ENCODE results near the gene GTF2I.

GRCh38 chr7:74665296-74665938, 7.9 kb downstream of the GTF2I start:
- no peak for TF ChIP-seq CTCF (conservative IDR thresholded peaks at IDR 0.05; ENCODE audit: low read depth, low read length)
- no peak for TF ChIP-seq EZH2 (IDR thresholded peaks at IDR 0.05; ENCODE audit: low read length, unreplicated experiment)
- no peak for TF ChIP-seq EZH2phosphoT487 (IDR thresholded peaks at IDR 0.05; ENCODE audit: borderline replicate concordance, low read length)

Measured in PC-3 (cell line).